SK-N-MC (cell line): ENCODE data around the gene PDZD2.

Experiments used
- EZH2 ChIP-seq: fragments of 200-600 bp; sonication (generic); IDR thresholded peaks from one replicate; pipeline ENCODE4 v1.6.1; 2017; ENCODE audit warnings: antibody characterized with exemption
- FOXP2 ChIP-seq: optimal IDR thresholded peaks from 2 replicates; pipeline ENCODE3; 2011; ENCODE audit warnings: mild to moderate bottlenecking, moderate library complexity; ENCODE audit not compliant: insufficient read depth; ENCODE audit errors: extremely low read length, control extremely low read depth
- POLR2AphosphoS5 ChIP-seq: IDR thresholded peaks from 2 replicates; pipeline ENCODE4 v1.6.1; 2012; ENCODE audit warnings: mild to moderate bottlenecking, low read depth, low read length, borderline replicate concordance

- no peak for TF ChIP-seq POLR2AphosphoS5
- no peak for TF ChIP-seq EZH2
- no peak for TF ChIP-seq FOXP2
These were observed 49.7 kb downstream of the PDZD2 start for GRCh38 chr5:31688515-31689092.
